Muscle layer of colon (tissue), 2 donors: ENCODE data around the gene PTRH2.
A peak's percentile ranks its signal among the peaks of the same experiment; 100 is the strongest.

Experiments used
- H3K27ac ChIP-seq: one replicate; pipeline ENCODE4 v1.7.0; 2013; ENCODE audit warnings: low read depth, mild to moderate bottlenecking, low read length, moderate library complexity
- H3K27me3 ChIP-seq, 2 donors: one replicate each; pipeline ENCODE4 v1.7.0; 2013; ENCODE audit warnings: low read length in 2 of 2, mild to moderate bottlenecking in 2 of 2; ENCODE audit not compliant: insufficient read depth in 2 of 2, control insufficient read depth in 1 of 2
- H3K36me3 ChIP-seq: one replicate; pipeline ENCODE4 v1.7.0; 2013; ENCODE audit warnings: mild to moderate bottlenecking, low read length; ENCODE audit not compliant: insufficient read depth
- H3K4me1 ChIP-seq: one replicate; pipeline ENCODE4 v1.7.0; 2013; ENCODE audit warnings: mild to moderate bottlenecking, low read length; ENCODE audit not compliant: insufficient read depth
- H3K4me3 ChIP-seq, 2 donors: one replicate each; pipeline ENCODE4 v1.7.0; 2013; ENCODE audit warnings: low read length in 2 of 2, low read depth in 1 of 2, mild to moderate bottlenecking in 1 of 2, moderate library complexity in 1 of 2
- H3K9ac ChIP-seq: one replicate; pipeline ENCODE4 v1.7.0; 2013; ENCODE audit warnings: low read length
- H3K9me3 ChIP-seq: one replicate; pipeline ENCODE4 v1.7.0; 2013; ENCODE audit warnings: mild to moderate bottlenecking, low read length
- donor health status: abdominal sarcoma.
- donor health status: Adenocarcinoma of cecum.

The PTRH2 gene

GRCh38 chr17:59714255-59714654 lies 7.0 kb upstream of the PTRH2 start:
- H3K27ac ChIP-seq = no peak overlapping the region
- no peak overlapping the region for H3K9ac ChIP-seq
- H3K36me3 ChIP-seq = no peaks in the 10 kb centered on the region
- H3K27me3 ChIP-seq = no peaks in the 10 kb centered on the region
- H3K9me3 ChIP-seq = no peaks in the 10 kb centered on the region
- H3K4me1 ChIP-seq = peaks cover 10% of the 10 kb centered on the region
- H3K4me3 ChIP-seq = no peak overlapping the region

DNA sequence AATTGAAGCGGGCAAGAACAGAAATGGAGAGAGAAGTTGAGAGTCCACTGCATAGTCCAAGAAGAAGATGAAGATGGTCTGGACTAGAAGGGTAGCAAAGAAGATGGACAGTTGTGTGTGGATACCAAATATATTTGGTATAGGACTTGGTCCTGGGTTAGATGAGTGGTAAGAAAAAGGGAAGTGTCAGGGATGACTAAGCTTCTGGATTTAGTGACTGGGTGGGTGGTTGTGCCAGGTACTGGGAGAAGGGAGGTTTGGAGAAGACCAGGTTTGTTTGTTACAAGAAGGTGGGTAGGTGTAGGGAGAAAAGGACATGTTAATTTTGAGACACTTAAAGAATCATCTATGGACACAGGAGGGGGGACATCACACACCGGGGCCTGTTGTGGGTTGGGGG lies 5.6 kb upstream of the PTRH2 start:
- H3K4me1 ChIP-seq = peaks cover 20% of the 10 kb centered on the region
- H3K27ac ChIP-seq = no peak overlapping the region
- H3K27me3 ChIP-seq = no peaks in the 10 kb centered on the region
- H3K4me3 ChIP-seq = no peak overlapping the region
- H3K36me3 ChIP-seq = no peaks in the 10 kb centered on the region
- no peak overlapping the region for H3K9ac ChIP-seq
- H3K9me3 ChIP-seq = no peaks in the 10 kb centered on the region

DNA sequence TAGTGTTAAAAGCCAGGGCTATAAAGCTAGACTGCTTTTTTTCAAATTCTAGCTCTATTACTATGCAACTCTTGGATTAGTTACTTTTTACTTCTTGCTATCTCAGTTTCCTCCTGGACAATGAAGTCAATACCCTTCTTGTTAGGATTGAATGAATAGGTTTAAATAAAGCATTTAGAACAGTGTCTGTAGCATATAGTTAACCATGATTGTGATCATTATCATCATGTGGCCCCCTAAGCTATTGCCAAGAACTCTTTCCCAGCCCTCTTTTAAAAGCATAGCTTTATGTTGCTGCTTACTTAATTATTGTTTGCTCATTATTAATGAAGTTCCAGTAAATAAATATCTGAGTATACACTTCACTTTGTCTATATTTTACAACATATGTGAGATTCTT lies 4.7 kb upstream of the PTRH2 start:
- H3K4me1 ChIP-seq = peaks cover 20% of the 10 kb centered on the region

DNA sequence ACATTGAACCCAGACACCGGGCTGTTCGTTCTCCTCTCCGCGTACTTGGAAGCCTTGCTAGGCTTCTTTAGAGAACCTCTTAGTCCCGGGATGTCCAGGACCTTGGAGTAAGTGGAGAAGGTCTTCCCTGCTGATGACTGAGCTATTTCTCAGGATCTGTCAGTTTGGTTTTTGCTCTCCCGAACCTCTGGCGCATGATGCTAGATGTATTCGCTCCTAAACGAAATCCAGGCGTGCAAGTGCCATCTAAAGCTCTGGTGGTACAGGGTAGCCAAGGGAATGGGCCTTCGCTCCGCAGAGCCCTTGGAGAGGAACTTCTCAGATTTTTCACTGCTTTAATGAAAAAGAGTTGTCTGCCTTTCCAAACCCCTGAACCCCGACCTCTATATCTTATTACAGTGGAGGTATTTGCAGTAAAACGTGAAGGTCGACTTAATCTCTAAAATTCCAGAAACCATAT lies 771 bp upstream of the PTRH2 start:
- Histone ChIP-seq H3K4me1 (peaks cover 27% of the 10 kb centered on the region), H3K27ac (peak overlapping the region; percentile 95), H3K9me3 (no peaks in the 10 kb centered on the region), H3K4me3 (peak overlapping the region; percentile 90 to 99), H3K27me3 (no peaks in the 10 kb centered on the region), H3K36me3 (no peaks in the 10 kb centered on the region), H3K9ac (peak overlapping the region; percentile 96)

More for the DNA sequence above, 4.7 kb upstream of the PTRH2 start:
- Histone ChIP-seq H3K4me3 (no peak overlapping the region), H3K9me3 (no peaks in the 10 kb centered on the region), H3K9ac (no peak overlapping the region), H3K27me3 (no peaks in the 10 kb centered on the region), H3K36me3 (no peaks in the 10 kb centered on the region), H3K27ac (no peak overlapping the region)

DNA sequence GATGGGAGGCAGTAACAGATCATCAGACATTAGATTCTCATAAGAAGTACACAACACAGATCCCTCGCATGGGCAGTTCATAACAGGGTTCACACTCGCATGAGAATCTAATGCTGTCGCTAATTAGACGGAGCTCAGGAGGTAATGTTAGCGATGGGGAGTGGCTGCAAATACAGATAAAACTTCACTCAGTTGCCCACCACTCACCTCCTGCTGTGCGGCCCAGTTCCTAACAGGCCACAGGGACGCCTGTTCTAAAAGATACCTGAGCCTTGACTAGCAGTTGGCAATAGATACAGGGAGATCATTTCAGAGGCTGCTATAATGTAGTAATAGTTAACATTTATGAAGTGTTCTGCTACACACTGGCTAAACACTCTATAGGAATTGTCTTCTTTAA lies 4.9 kb downstream of the PTRH2 start:
- Histone ChIP-seq H3K4me1 (peaks cover 17% of the 10 kb centered on the region), H3K9me3 (no peaks in the 10 kb centered on the region), H3K4me3 (no peak overlapping the region), H3K9ac (no peak overlapping the region), H3K27me3 (no peaks in the 10 kb centered on the region), H3K27ac (no peak overlapping the region), H3K36me3 (peaks cover 12% of the 10 kb centered on the region)

GRCh38 chr17:59699786-59700185 lies 7.4 kb downstream of the PTRH2 start:
- no peaks in the 10 kb centered on the region for H3K9me3 ChIP-seq
- peaks cover 34% of the 10 kb centered on the region for H3K36me3 ChIP-seq
- H3K27ac ChIP-seq = no peak overlapping the region
- no peak overlapping the region for H3K4me3 ChIP-seq
- no peaks in the 10 kb centered on the region for H3K27me3 ChIP-seq
- no peak overlapping the region for H3K9ac ChIP-seq
- H3K4me1 ChIP-seq = peaks cover under 1% of the 10 kb centered on the region

- Histone ChIP-seq H3K9me3 (no peaks in the 10 kb centered on the region), H3K27ac (no peak overlapping the region), H3K27me3 (no peaks in the 10 kb centered on the region), H3K36me3 (peaks cover 39% of the 10 kb centered on the region), H3K9ac (no peak overlapping the region), H3K4me1 (no peaks in the 10 kb centered on the region), H3K4me3 (no peak overlapping the region)
Observed at GRCh38 chr17:59699218-59699617, 8.0 kb downstream of the PTRH2 start.

DNA sequence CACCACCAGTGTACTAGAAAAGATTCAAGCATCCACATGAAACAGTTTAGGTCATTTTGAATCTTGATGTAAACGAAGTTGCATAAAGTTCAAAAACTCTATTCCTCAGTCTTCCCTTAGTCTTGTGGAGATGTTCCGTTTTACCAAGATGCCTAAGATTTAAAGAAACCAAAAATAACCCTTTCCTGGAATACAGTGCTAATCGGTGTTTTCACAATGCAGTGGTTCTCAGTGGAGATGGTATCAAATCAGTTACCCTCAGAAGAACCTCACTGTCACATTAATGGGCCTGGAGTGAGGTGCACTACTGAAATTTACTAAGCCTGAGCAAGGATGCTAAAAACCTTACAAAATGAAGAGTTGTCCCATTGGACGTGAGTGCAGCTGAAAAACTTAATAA lies 9.1 kb downstream of the PTRH2 start:
- Histone ChIP-seq H3K4me1 (no peaks in the 10 kb centered on the region), H3K9ac (no peak overlapping the region), H3K27ac (no peak overlapping the region), H3K4me3 (no peak overlapping the region), H3K9me3 (no peaks in the 10 kb centered on the region), H3K27me3 (no peaks in the 10 kb centered on the region), H3K36me3 (peaks cover 49% of the 10 kb centered on the region)

GRCh38 chr17:59696682-59697277 lies 10.4 kb downstream of the PTRH2 start:
- Histone ChIP-seq H3K4me1 (no peaks in the 10 kb centered on the region), H3K9ac (no peak overlapping the region), H3K36me3 (peaks cover 44% of the 10 kb centered on the region), H3K27me3 (no peaks in the 10 kb centered on the region), H3K9me3 (no peaks in the 10 kb centered on the region), H3K27ac (no peak overlapping the region), H3K4me3 (no peak overlapping the region)

- no peaks in the 10 kb centered on the region for H3K4me1 ChIP-seq
- H3K9me3 ChIP-seq = no peaks in the 10 kb centered on the region
- H3K27me3 ChIP-seq = no peaks in the 10 kb centered on the region
- no peak overlapping the region for H3K27ac ChIP-seq
- H3K9ac ChIP-seq = no peak overlapping the region
- H3K4me3 ChIP-seq = no peak overlapping the region
- H3K36me3 ChIP-seq = peaks cover 46% of the 10 kb centered on the region
Observed at GRCh38 chr17:59695945-59696681, 11.1 kb downstream of the PTRH2 start.

DNA sequence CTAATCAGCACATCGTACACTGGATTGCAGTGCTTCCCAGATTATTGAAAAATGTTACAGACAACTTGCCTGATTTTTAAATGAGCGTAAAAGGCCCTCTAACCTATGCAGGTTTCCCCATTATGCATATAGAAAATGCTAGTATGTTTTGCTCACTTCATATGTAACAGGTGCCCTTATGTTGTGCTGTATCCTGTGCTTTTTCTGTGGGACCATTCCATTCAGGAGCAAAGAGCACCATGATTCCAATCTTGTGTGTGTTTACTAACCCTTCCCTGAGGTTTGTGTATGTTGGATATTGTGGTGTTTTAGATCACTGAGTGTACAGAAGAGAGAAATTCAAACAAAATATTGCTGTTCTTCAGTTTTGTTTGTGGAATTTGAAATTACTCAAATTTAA lies 12.9 kb downstream of the PTRH2 start:
- Histone ChIP-seq H3K4me1 (no peaks in the 10 kb centered on the region), H3K36me3 (peaks cover 64% of the 10 kb centered on the region), H3K9ac (no peak overlapping the region)

DNA sequence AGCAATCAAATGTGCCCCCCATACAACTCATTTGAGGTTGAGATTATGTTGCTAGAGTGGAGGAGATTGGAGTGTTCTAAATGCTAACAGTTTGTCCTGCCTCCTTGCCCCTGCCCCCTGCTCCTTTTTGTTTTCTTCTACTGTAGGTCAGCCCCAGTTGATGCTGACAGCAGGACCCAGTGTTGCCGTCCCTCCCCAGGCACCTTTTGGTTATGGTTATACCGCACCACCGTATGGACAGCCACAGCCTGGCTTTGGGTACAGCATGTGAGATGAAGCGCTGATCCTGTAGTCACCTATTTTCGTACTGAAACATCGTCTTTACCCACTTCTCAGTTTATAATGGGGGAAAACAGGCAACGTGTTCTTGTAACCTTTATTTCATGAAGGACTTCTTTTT lies 13.6 kb downstream of the PTRH2 start:
- no peaks in the 10 kb centered on the region for H3K27me3 ChIP-seq
- peaks cover 70% of the 10 kb centered on the region for H3K36me3 ChIP-seq

More for the DNA sequence above, 12.9 kb downstream of the PTRH2 start:
- H3K27ac ChIP-seq = no peak overlapping the region
- no peak overlapping the region for H3K4me3 ChIP-seq
- H3K27me3 ChIP-seq = no peaks in the 10 kb centered on the region
- no peaks in the 10 kb centered on the region for H3K9me3 ChIP-seq

More for the DNA sequence above, 13.6 kb downstream of the PTRH2 start:
- H3K4me1 ChIP-seq = no peaks in the 10 kb centered on the region
- H3K9ac ChIP-seq = no peak overlapping the region
- H3K27ac ChIP-seq = no peak overlapping the region
- H3K9me3 ChIP-seq = no peaks in the 10 kb centered on the region
- no peak overlapping the region for H3K4me3 ChIP-seq
